Natural killer cell (primary cell): ENCODE data around the gene ZNF365. TPM values are rescaled to one million over a fixed set of nuclear protein-coding genes. Genes with fewer than 3 reads are reported as not detected.

Source experiments
- ATAC-seq, 3 donors: fragments of 150-1000 bp in 2 of 3; fragments of 200-7000 bp in 1 of 3; cut with Tn5 transposase; 1 replicate in 1 of 3; 2 replicates in 2 of 3; pipeline ENCODE4 v1.10.0; 2021; ENCODE audit warnings: mild to moderate bottlenecking in 2 of 3, moderate library complexity in 2 of 3
- DNase-seq, 2 donors: peaks; one replicate each; pipeline versions ENCODE4 v3.0.0 to v3.0.0-alpha.2; 2013 to 2021; ENCODE audit warnings: mixed read lengths in 1 of 2
- H3K27ac ChIP-seq: one replicate; pipeline ENCODE4 v1.5.1; 2013; ENCODE audit warnings: mild to moderate bottlenecking, low read length
- H3K27me3 ChIP-seq: one replicate; pipeline ENCODE4 v1.6.1; 2013; ENCODE audit warnings: low read length; ENCODE audit not compliant: control insufficient read depth, insufficient read depth
- H3K36me3 ChIP-seq: one replicate; pipeline ENCODE4 v1.6.1; 2013; ENCODE audit warnings: low read length; ENCODE audit not compliant: control insufficient read depth, insufficient read depth
- H3K4me1 ChIP-seq: one replicate; pipeline ENCODE4 v1.6.1; 2013; ENCODE audit warnings: low read length; ENCODE audit not compliant: control insufficient read depth, insufficient read depth
- H3K4me3 ChIP-seq: one replicate; pipeline ENCODE4 v1.5.1; 2013; ENCODE audit warnings: low read length
- H3K9me3 ChIP-seq: one replicate; pipeline ENCODE4 v1.6.1; 2013; ENCODE audit warnings: low read length; ENCODE audit not compliant: control insufficient read depth, insufficient read depth
- H3K27ac Mint-ChIP-seq, 2 donors: one replicate each; pipeline ENCODE4 v1.8.0; 2022; ENCODE audit warnings: mild to moderate bottlenecking in 2 of 2, mixed read lengths in 2 of 2, moderate library complexity in 1 of 2
- H3K27me3 Mint-ChIP-seq, 2 donors: one replicate each; pipeline ENCODE4 v1.8.0; 2022; ENCODE audit warnings: low read depth in 2 of 2, mixed read lengths in 2 of 2
- H3K36me3 Mint-ChIP-seq: one replicate; pipeline ENCODE4 v1.8.0; 2022; ENCODE audit warnings: mixed read lengths
- H3K4me1 Mint-ChIP-seq, 2 donors: one replicate each; pipeline ENCODE4 v1.8.0; 2022; ENCODE audit warnings: mixed read lengths in 2 of 2
- H3K4me3 Mint-ChIP-seq: one replicate; pipeline ENCODE4 v1.8.0; 2022; ENCODE audit warnings: mild to moderate bottlenecking, moderate library complexity, mixed read lengths
- H3K9me3 Mint-ChIP-seq, 2 donors: one replicate each; pipeline ENCODE4 v1.8.0; 2022; ENCODE audit warnings: mixed read lengths in 2 of 2
- WGBS: methylation state at CpG from one replicate; pipeline ENCODE4 v1.1.7; 2013; ENCODE audit warnings: missing lambda C conversion rate; ENCODE audit not compliant: insufficient coverage; 5-methylcytosine and 5-hydroxymethylcytosine counted together
- intact Hi-C: fragments of 100-400 bp; cut with micrococcal nuclease; formaldehyde crosslinking; loops from one replicate; pipeline ENCODE4 v1.14.2; 2022
- total RNA-seq, 4 donors: library from RNA; stranded (reverse); fragments of 120-200 nt in 1 of 4; gene quantifications; one replicate each; pipeline versions ENCODE4 v1.2.3 to v1.2.4, GENCODE V29; 2013 to 2022
- TF ChIP-seq, protein P1 (sequence below): fragments of 200-600 bp; IDR thresholded peaks from one replicate; pipeline ENCODE4 v1.8.0; 2022; ENCODE audit warnings: antibody characterized with exemption

ZNF365 gene
- total RNA-seq, 3 donors from 2014 or later (not counting 1 experiment from before 2014, with no cell fraction given) = 4.0 to 8.0 (median 4.5) TPM

DNA sequence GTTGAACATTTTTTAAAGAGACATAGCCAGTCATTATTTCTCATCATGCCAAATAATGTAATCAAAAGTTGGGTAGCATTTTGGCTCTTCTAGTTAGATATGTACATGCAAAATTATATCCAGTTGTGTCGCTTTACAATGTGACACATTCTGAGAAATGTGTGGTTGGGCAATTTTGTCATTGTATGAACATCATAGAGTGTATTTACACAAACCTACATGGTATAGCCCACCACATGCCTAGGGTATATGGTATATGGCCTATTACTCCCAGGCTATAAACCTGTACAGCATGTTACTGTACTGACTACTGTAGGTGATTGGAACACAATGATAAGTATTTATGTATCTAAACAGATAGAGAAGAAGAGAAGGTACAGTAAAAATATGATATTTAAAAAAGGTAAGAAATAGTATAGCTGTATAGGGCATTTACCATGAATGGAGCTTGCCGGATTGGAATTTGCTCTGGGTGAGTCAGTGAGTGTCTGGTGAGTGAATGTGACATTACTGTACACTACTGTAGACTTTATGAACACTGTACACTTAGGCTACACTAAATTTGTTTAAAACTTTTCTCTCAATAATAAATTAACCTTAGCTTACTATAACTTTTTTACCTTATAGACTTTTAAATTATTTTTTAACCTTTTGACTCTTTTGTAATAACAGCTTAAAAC is 16.5 kb downstream of the ZNF365 start:
- TF ChIP-seq, protein P1, sequence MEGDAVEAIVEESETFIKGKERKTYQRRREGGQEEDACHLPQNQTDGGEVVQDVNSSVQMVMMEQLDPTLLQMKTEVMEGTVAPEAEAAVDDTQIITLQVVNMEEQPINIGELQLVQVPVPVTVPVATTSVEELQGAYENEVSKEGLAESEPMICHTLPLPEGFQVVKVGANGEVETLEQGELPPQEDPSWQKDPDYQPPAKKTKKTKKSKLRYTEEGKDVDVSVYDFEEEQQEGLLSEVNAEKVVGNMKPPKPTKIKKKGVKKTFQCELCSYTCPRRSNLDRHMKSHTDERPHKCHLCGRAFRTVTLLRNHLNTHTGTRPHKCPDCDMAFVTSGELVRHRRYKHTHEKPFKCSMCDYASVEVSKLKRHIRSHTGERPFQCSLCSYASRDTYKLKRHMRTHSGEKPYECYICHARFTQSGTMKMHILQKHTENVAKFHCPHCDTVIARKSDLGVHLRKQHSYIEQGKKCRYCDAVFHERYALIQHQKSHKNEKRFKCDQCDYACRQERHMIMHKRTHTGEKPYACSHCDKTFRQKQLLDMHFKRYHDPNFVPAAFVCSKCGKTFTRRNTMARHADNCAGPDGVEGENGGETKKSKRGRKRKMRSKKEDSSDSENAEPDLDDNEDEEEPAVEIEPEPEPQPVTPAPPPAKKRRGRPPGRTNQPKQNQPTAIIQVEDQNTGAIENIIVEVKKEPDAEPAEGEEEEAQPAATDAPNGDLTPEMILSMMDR = no peak
- no peaks in the 10 kb centered on the region for H3K27me3 ChIP-seq
- no peaks in the 10 kb centered on the region for H3K4me1 ChIP-seq
- H3K9me3 Mint-ChIP-seq = no peaks in the 10 kb centered on the region
- no peak for DNase-seq
- H3K27ac ChIP-seq = no peak overlapping the region
- 100% methylated on average over 2 of the region's 2 CpGs for WGBS
- H3K27me3 Mint-ChIP-seq = peaks cover 9 to 23% of the 10 kb centered on the region in 2 donors
- ATAC-seq = no peak
- H3K9me3 ChIP-seq = no peaks in the 10 kb centered on the region
- H3K4me3 ChIP-seq = no peak overlapping the region
- H3K4me1 Mint-ChIP-seq = peaks cover 20 to 24% of the 10 kb centered on the region in 2 donors
- intact Hi-C loops = no loop called here
- peaks cover 8% of the 10 kb centered on the region for H3K36me3 Mint-ChIP-seq
- H3K4me3 Mint-ChIP-seq = no peak overlapping the region
- H3K36me3 ChIP-seq = no peaks in the 10 kb centered on the region
- no peak overlapping the region for H3K27ac Mint-ChIP-seq

DNA sequence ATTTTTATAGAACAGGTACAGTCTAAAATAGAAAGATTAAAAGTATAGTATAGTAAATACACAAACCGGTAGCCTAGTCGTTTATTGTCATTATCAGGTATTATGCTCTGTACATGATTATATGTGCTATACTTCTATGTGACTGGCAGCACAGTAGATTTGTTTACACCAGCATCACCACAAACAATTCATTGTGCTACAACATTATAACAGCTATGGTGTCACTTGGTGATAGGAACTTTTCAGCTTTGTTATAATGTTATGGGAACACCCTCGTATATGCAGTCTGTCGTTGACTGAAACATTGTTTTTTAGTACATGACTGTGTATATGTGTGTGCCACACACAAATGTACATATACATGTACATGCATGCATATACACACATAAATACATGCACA is 19.1 kb downstream of the ZNF365 start:
- no peaks in the 10 kb centered on the region for H3K9me3 Mint-ChIP-seq
- Histone ChIP-seq H3K27ac (no peak overlapping the region), H3K9me3 (no peaks in the 10 kb centered on the region), H3K4me1 (no peaks in the 10 kb centered on the region), H3K36me3 (no peaks in the 10 kb centered on the region), H3K4me3 (no peak overlapping the region), H3K27me3 (no peaks in the 10 kb centered on the region)
- no peak overlapping the region for H3K27ac Mint-ChIP-seq
- H3K36me3 Mint-ChIP-seq = peaks cover 2% of the 10 kb centered on the region
- peaks cover 4 to 6% of the 10 kb centered on the region in 2 donors for H3K4me1 Mint-ChIP-seq
- no peak overlapping the region for H3K4me3 Mint-ChIP-seq
- no peak for DNase-seq
- ATAC-seq = no peak
- intact Hi-C loops = no loop called here
- no CpG with 5 or more reads among the region's 4 CpGs for WGBS
- TF ChIP-seq, protein P1 = no peak
- H3K27me3 Mint-ChIP-seq = peaks cover 7 to 12% of the 10 kb centered on the region in 2 donors

DNA sequence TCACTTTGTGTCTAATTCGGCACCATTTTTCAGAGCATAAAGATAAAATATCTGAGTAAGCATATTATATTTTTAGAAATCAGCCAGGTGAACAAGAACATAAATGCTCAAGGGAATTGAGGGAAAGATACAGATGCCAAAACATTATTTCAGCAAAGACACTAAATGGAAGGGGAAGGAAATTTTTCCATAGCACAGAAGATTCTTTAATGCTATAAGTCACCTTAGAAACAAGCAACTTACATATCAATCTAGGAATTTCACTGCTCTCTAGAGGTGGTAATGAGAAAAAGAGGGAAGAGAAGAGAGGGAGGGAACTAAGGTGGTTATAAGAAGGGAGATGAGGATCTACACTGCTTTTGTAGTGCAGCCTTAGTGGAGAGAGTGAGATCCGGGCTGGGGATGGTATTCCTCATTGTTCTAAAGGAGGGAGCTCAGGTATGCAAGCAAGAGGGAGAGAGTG is 20.4 kb downstream of the ZNF365 start:
- H3K4me1 ChIP-seq = no peaks in the 10 kb centered on the region
- no peaks in the 10 kb centered on the region for H3K9me3 Mint-ChIP-seq

More for the DNA sequence above, 20.4 kb downstream of the ZNF365 start:
- H3K27ac Mint-ChIP-seq = no peak overlapping the region
- ATAC-seq (no peak), DNase-seq (no peak)
- no peak overlapping the region for H3K27ac ChIP-seq
- no peaks in the 10 kb centered on the region for H3K27me3 ChIP-seq
- intact Hi-C loops = no loop called here
- no peaks in the 10 kb centered on the region for H3K9me3 ChIP-seq
- H3K27me3 Mint-ChIP-seq = peaks cover 7 to 10% of the 10 kb centered on the region in 2 donors
- no peak overlapping the region for H3K4me3 ChIP-seq
- H3K4me3 Mint-ChIP-seq = no peak overlapping the region
- peaks cover 2% of the 10 kb centered on the region for H3K36me3 ChIP-seq
- WGBS = 88% methylated on average over 2 of the region's 2 CpGs
- TF ChIP-seq, protein P1 = no peak
- no peaks in the 10 kb centered on the region for H3K4me1 Mint-ChIP-seq
- no peaks in the 10 kb centered on the region for H3K36me3 Mint-ChIP-seq
